BJ (cell line): Measurements from ENCODE around the gene GPR37L1. TPM values are rescaled to one million over a fixed set of nuclear protein-coding genes. Genes with fewer than 3 reads are reported as not detected.
"Not testable (repeated sequence)": the region's sequence is repeated elsewhere in the genome, so short reads cannot be mapped to it uniquely, and the experiment has no call there.

Experiments
- CTCF ChIA-PET: fragments of 350-600 bp; formaldehyde crosslinking; extraction: SDS; loops from one replicate; lab custom pipeline; 2021; ENCODE audit warnings: antibody characterized with exemption, inconsistent platforms; lab: Yijun Ruan, JAX
- POLR2A ChIA-PET: fragments of 300-600 bp; sonication (Branson Sonifier 250); formaldehyde crosslinking; extraction: SDS; loops from one replicate; lab custom pipeline; 2021; ENCODE audit warnings: antibody characterized with exemption; lab: Charles Lee
- DNase-seq: peaks from one replicate; pipeline ENCODE4 v3.0.0-alpha.2; 2011; ENCODE audit warnings: low read depth
- H3K27me3 ChIP-seq: 2 replicates; pipeline ENCODE4 v1.6.0; 2011; ENCODE audit warnings: low read length; ENCODE audit not compliant: control insufficient read depth, insufficient read depth
- H3K36me3 ChIP-seq: 2 replicates; pipeline ENCODE4 v1.5.1; 2011; ENCODE audit warnings: low read length; ENCODE audit not compliant: control insufficient read depth, insufficient read depth
- H3K4me3 ChIP-seq: 2 replicates; pipeline ENCODE4 v1.5.1; 2011; ENCODE audit warnings: low read depth, mild to moderate bottlenecking, control low read depth, low read length
- polyA plus RNA-seq: library from polyadenylated mRNA; depleted of rRNA; stranded (reverse); fragments of >200 nt; gene quantifications from 2 replicates; pipeline ENCODE4 v1.2.3, GENCODE V29; 2011
- TF ChIP-seq, protein P1 (sequence below): IDR thresholded peaks from 2 replicates; pipeline ENCODE4 v1.5.1; 2011; ENCODE audit warnings: low read depth, mild to moderate bottlenecking, control low read depth, inconsistent platforms, low read length, moderate library complexity; ENCODE audit not compliant: insufficient read depth

GPR37L1 gene
- polyA plus RNA-seq, 1 experiment, result not detected

- CTCF ChIA-PET, result interaction anchor here (3.9 kb wide), 1 partner anchor 12 kb away, joined by 23 read pairs; no protein-coding TSS in a partner anchor
Measured at GRCh38 chr1:202176949-202177927, 54.5 kb downstream of the GPR37L1 start.

DNA sequence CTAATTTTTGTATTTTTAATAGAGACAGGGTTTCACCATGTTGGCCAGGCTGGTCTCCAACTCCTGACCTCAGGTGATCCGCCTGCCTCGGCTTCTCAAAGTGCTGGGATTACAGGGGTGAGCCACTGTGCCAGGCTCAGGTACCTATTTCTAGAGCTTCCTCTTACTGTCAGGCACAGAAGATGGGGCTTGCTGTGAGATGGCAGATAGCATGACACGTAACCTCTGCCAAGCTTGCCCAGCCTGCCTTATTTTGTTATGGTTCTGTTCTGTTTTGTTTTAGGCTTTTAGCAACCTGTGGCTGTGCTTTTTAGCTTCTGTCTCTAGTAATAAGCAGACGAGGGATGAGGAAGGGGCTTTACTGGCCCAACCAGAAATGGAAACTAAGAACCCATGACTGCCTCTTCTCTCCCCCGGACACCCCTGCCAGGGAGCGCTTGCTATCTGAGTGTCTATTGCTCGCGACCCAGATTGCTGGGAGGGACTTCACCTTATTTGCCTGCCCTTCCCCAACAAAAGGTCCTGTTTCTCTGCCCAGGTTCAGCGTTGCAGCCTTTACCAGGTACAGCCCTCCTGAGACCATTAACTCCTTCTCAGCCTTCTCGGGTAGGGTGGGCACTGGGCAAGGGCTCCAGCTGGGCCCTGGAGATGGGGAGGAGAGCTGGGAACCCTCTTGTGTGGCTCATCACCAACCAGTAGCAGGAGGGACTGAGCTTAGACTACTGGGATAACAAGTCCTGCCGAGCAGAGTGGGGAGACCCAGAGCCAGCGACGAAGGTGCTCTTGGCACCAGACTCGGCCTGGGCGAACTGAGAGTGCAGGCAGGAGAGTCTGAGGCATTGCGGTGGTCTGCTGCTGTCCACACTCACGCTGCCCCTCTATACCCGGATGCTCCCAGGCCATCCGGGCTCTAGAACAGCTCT lies 57.4 kb downstream of the GPR37L1 start:
- ChIA-PET CTCF (interaction anchor here (0.6 to 10.8 kb wide), 5 partner anchors 10 to 138 kb away, joined by 3 to 206 read pairs (median 20); partner anchors contain the start of gene LGR6), POLR2A (no interaction called here)
- TF ChIP-seq, protein P1, sequence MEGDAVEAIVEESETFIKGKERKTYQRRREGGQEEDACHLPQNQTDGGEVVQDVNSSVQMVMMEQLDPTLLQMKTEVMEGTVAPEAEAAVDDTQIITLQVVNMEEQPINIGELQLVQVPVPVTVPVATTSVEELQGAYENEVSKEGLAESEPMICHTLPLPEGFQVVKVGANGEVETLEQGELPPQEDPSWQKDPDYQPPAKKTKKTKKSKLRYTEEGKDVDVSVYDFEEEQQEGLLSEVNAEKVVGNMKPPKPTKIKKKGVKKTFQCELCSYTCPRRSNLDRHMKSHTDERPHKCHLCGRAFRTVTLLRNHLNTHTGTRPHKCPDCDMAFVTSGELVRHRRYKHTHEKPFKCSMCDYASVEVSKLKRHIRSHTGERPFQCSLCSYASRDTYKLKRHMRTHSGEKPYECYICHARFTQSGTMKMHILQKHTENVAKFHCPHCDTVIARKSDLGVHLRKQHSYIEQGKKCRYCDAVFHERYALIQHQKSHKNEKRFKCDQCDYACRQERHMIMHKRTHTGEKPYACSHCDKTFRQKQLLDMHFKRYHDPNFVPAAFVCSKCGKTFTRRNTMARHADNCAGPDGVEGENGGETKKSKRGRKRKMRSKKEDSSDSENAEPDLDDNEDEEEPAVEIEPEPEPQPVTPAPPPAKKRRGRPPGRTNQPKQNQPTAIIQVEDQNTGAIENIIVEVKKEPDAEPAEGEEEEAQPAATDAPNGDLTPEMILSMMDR, result no peak
- Histone ChIP-seq H3K36me3 (no peaks in the 10 kb centered on the region), H3K4me3 (no peak overlapping the region), H3K27me3 (peaks cover 22% of the 10 kb centered on the region)
- DNase-seq, result no peak

More at GRCh38 chr1:202176949-202177927, 54.5 kb downstream of the GPR37L1 start:
- TF ChIP-seq, protein P1, result no peak
- POLR2A ChIA-PET, result no interaction called here
- DNase-seq, result no peak
- Histone ChIP-seq H3K27me3 (peaks cover 20% of the 10 kb centered on the region), H3K4me3 (no peak overlapping the region), H3K36me3 (no peaks in the 10 kb centered on the region)

DNA sequence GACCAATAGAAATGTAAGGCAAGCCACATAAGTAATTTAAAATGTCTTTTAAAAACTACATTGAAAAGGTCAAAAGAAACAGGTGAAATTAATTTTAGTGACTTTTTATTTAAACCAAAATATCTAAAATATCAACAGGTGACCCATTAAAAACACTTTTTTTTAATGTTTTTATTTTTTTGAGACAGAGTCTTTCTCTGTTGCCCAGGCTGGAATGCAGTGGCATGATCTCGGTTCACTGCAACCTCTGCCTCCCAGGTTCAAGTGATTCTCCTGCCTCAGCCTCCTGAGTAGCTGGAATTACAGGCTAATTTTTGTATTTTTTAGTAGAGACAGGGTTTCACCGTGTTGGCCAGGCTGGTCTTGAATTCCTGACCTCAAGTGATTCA lies 58.0 kb downstream of the GPR37L1 start:
- H3K36me3 ChIP-seq, DNase-seq, H3K4me3 ChIP-seq, POLR2A ChIA-PET: not testable (repeated sequence)
- CTCF ChIA-PET, result interaction anchor here (1.1 to 10.8 kb wide), 4 partner anchors 9 to 137 kb away, joined by 5 to 206 read pairs (median 21); partner anchors contain the start of gene LGR6
- peaks cover 22% of the 10 kb centered on the region for H3K27me3 ChIP-seq

- CTCF ChIA-PET, result interaction anchor here (3.5 to 10.8 kb wide), 3 partner anchors 8 to 136 kb away, joined by 20 to 206 read pairs (median 22); partner anchors contain the start of gene LGR6
- POLR2A ChIA-PET, result no interaction called here
- Histone ChIP-seq H3K4me3 (no peak overlapping the region), H3K27me3 (peaks cover 22% of the 10 kb centered on the region), H3K36me3 (no peaks in the 10 kb centered on the region)
- DNase-seq, result no peak
- TF ChIP-seq, protein P1, result no peak
Measured at GRCh38 chr1:202181586-202181985, 58.9 kb downstream of the GPR37L1 start.

- no peaks in the 10 kb centered on the region for H3K36me3 ChIP-seq
- peaks cover 26% of the 10 kb centered on the region for H3K27me3 ChIP-seq
- ChIA-PET CTCF (interaction anchor here (0.8 to 10.8 kb wide), 6 partner anchors 8 to 135 kb away, joined by 3 to 206 read pairs (median 12); partner anchors contain the start of gene LGR6), POLR2A (no interaction called here)
- TF ChIP-seq, protein P1, result no peak
- DNase-seq, result no peak
- no peak overlapping the region for H3K4me3 ChIP-seq
Measured at GRCh38 chr1:202182040-202182877, 59.5 kb downstream of the GPR37L1 start.
